ENCODE results near the gene KCTD5. TPM values are rescaled to one million over a fixed set of nuclear protein-coding genes. Genes with fewer than 3 reads are reported as not detected.
"Not testable (repeated sequence)": the region's sequence is repeated elsewhere in the genome, so short reads cannot be mapped to it uniquely, and the experiment has no call there.

The KCTD5 gene
- total RNA-seq, result 10 to 100 TPM; 31.6 to 34.4 TPM

GRCh38 chr16:2682209-2683021 lies at the start of gene KCTD5:
Gene KCTD5 (plus strand): TSS chr16:2682523. CDS start chr16:2682549, 26 bp downstream.
- POLR2A ChIA-PET, result interaction anchor here (0.6 to 1.0 kb wide), 3 partner anchors 9 to 1349 kb away, joined by 3 to 6 read pairs (median 4); partner anchors contain the start of genes BAIAP3 and PRSS27
- CTCF ChIA-PET, result interaction anchor here (0.6 to 0.7 kb wide), 2 partner anchors 9 to 661 kb away, joined by 3 read pairs; no protein-coding TSS in a partner anchor
- peak within 1 kb of the TSS; percentile 99 for H3K4me3 Mint-ChIP-seq
- peak; percentile 96 for DNase-seq
- H3K9me3 Mint-ChIP-seq, result no peaks in the 10 kb centered on the region
- peaks cover 30% of the 10 kb centered on the region for H3K4me1 Mint-ChIP-seq
- peaks cover 3% of the 10 kb centered on the region for H3K36me3 Mint-ChIP-seq (ENCODE audit: low read depth)
- H3K27ac Mint-ChIP-seq, result peak within 1 kb of the TSS; percentile 92
- no peaks in the 10 kb centered on the region for H3K27me3 Mint-ChIP-seq

GRCh38 chr16:2639071-2639721 lies 43.1 kb upstream of the KCTD5 start:
- H3K4me3 Mint-ChIP-seq, CTCF ChIA-PET, H3K4me1 Mint-ChIP-seq: not testable (repeated sequence)

GRCh38 chr16:2639722-2640072 lies 42.6 kb upstream of the KCTD5 start:
- H3K27me3 Mint-ChIP-seq; H3K4me1 Mint-ChIP-seq; H3K4me3 Mint-ChIP-seq; H3K36me3 Mint-ChIP-seq (ENCODE audit: low read depth); CTCF ChIA-PET; POLR2A ChIA-PET; H3K27ac Mint-ChIP-seq; DNase-seq; H3K9me3 Mint-ChIP-seq: not testable (repeated sequence)

More at GRCh38 chr16:2639071-2639721, 43.1 kb upstream of the KCTD5 start:
- H3K27me3 Mint-ChIP-seq; DNase-seq; H3K36me3 Mint-ChIP-seq (ENCODE audit: low read depth); POLR2A ChIA-PET; H3K27ac Mint-ChIP-seq; H3K9me3 Mint-ChIP-seq: not testable (repeated sequence)

GRCh38 chr16:2642561-2642960 lies 39.8 kb upstream of the KCTD5 start:
- DNase-seq; H3K9me3 Mint-ChIP-seq; H3K4me3 Mint-ChIP-seq; H3K36me3 Mint-ChIP-seq (ENCODE audit: low read depth); H3K4me1 Mint-ChIP-seq; CTCF ChIA-PET; POLR2A ChIA-PET; H3K27ac Mint-ChIP-seq; H3K27me3 Mint-ChIP-seq: not testable (repeated sequence)

- H3K27me3 Mint-ChIP-seq; H3K27ac Mint-ChIP-seq; DNase-seq; POLR2A ChIA-PET; H3K4me1 Mint-ChIP-seq; H3K9me3 Mint-ChIP-seq; H3K4me3 Mint-ChIP-seq; CTCF ChIA-PET; H3K36me3 Mint-ChIP-seq (ENCODE audit: low read depth): not testable (repeated sequence)
These were observed 37.4 kb upstream of the KCTD5 start for GRCh38 chr16:2644754-2645453.

- H3K4me1 Mint-ChIP-seq; H3K27me3 Mint-ChIP-seq; H3K9me3 Mint-ChIP-seq; H3K27ac Mint-ChIP-seq; POLR2A ChIA-PET; H3K36me3 Mint-ChIP-seq (ENCODE audit: low read depth); CTCF ChIA-PET; H3K4me3 Mint-ChIP-seq; DNase-seq: not testable (repeated sequence)
These were observed 31.0 kb upstream of the KCTD5 start for GRCh38 chr16:2651268-2651871.

GRCh38 chr16:2653915-2654314 lies 28.4 kb upstream of the KCTD5 start:
- H3K36me3 Mint-ChIP-seq (ENCODE audit: low read depth); CTCF ChIA-PET; POLR2A ChIA-PET; H3K4me3 Mint-ChIP-seq; DNase-seq; H3K27ac Mint-ChIP-seq; H3K27me3 Mint-ChIP-seq; H3K9me3 Mint-ChIP-seq; H3K4me1 Mint-ChIP-seq: not testable (repeated sequence)

- CTCF ChIA-PET; H3K4me3 Mint-ChIP-seq; H3K4me1 Mint-ChIP-seq; DNase-seq; H3K36me3 Mint-ChIP-seq (ENCODE audit: low read depth); POLR2A ChIA-PET; H3K9me3 Mint-ChIP-seq; H3K27ac Mint-ChIP-seq; H3K27me3 Mint-ChIP-seq: not testable (repeated sequence)
These were observed 27.4 kb upstream of the KCTD5 start for GRCh38 chr16:2654949-2655348.

- CTCF ChIA-PET, result interaction anchor here (1.7 kb wide), 1 partner anchor 181 kb away, joined by 3 read pairs; no protein-coding TSS in a partner anchor
- DNase-seq, result no peak
- Mint-ChIP-seq H3K27me3 (no peaks in the 10 kb centered on the region), H3K4me1 (peaks cover 1% of the 10 kb centered on the region), H3K36me3 (ENCODE audit: low read depth) (no peaks in the 10 kb centered on the region), H3K27ac (no peak overlapping the region), H3K9me3 (no peaks in the 10 kb centered on the region), H3K4me3 (no peak overlapping the region)
- POLR2A ChIA-PET, result no interaction called here
These were observed 25.3 kb upstream of the KCTD5 start for GRCh38 chr16:2656985-2657384.

- CTCF ChIA-PET; H3K27me3 Mint-ChIP-seq; H3K36me3 Mint-ChIP-seq (ENCODE audit: low read depth); DNase-seq; H3K27ac Mint-ChIP-seq; H3K4me3 Mint-ChIP-seq; POLR2A ChIA-PET; H3K9me3 Mint-ChIP-seq; H3K4me1 Mint-ChIP-seq: not testable (repeated sequence)
These were observed 24.5 kb upstream of the KCTD5 start for GRCh38 chr16:2657803-2658202.

- H3K9me3 Mint-ChIP-seq; H3K4me3 Mint-ChIP-seq; DNase-seq; H3K27ac Mint-ChIP-seq; H3K4me1 Mint-ChIP-seq; H3K27me3 Mint-ChIP-seq; H3K36me3 Mint-ChIP-seq (ENCODE audit: low read depth); CTCF ChIA-PET; POLR2A ChIA-PET: not testable (repeated sequence)
These were observed 22.8 kb upstream of the KCTD5 start for GRCh38 chr16:2659560-2659959.

- DNase-seq; POLR2A ChIA-PET; H3K4me1 Mint-ChIP-seq; CTCF ChIA-PET; H3K27me3 Mint-ChIP-seq; H3K36me3 Mint-ChIP-seq (ENCODE audit: low read depth); H3K9me3 Mint-ChIP-seq; H3K4me3 Mint-ChIP-seq; H3K27ac Mint-ChIP-seq: not testable (repeated sequence)
These were observed 22.2 kb upstream of the KCTD5 start for GRCh38 chr16:2660014-2660662.

Data from activated CD4-positive, alpha-beta T cell treated with anti-CD3 and anti-CD28 coated beads, Interleukin-2, amount 10 ng/mL, durations not matched to agents 7 days and 5 days (primary cell).